ENCODE measurements around the gene ECE1. TPM values are rescaled to one million over a fixed set of nuclear protein-coding genes. Genes with fewer than 3 reads are reported as not detected.

ECE1 gene
- 46.9 and 72.4 TPM in 2 replicates for total RNA-seq (2011; cell fraction: chromatin; rRNA removed; ENCODE audit: low replicate concordance)
- total RNA-seq (2011; cell fraction: nucleolus; rRNA removed): 41.5 and 47.5 TPM in 2 replicates
- total RNA-seq (2011; cell fraction: nucleoplasm; rRNA removed): 38.9 and 42.0 TPM in 2 replicates
- total RNA-seq (2014; rRNA removed) (18.8 and 21.3 TPM in 2 replicates), total RNA-seq (2014; rRNA removed; fragmentation: Illumina TruSeq; extraction: Trizol) (11.0 and 14.5 TPM in 2 replicates), total RNA-seq (2015; rRNA removed; fragmentation: Illumina TruSeq; extraction: Trizol) (5.3 and 6.9 TPM in 2 replicates), total RNA-seq (2021) (31.6 and 34.8 TPM in 2 replicates), polyA plus RNA-seq (2011; rRNA removed) (10.3 and 26.8 TPM in 2 replicates), polyA plus RNA-seq (2014; fragmentation: Illumina TruSeq; extraction: Trizol) (29.7 and 30.8 TPM in 2 replicates), polyA plus RNA-seq (2014; fragmentation: Nextera tagmentation; extraction: Ambion mirVana) (under 1 TPM; 0.56 to 0.61 TPM), polyA plus RNA-seq (2014; rRNA removed) (10.1 and 12.1 TPM in 2 replicates), polyA minus RNA-seq (2011; rRNA and poly(A)+ RNA removed) (9.1 and 14.0 TPM in 2 replicates), Bru-seq, nascent RNA (percentile 60 among the genes with signal in this experiment), BruChase-seq, experiment 1, labeled RNA remaining after a 2-hour chase (percentile 55 among the genes with signal in this experiment), BruChase-seq, experiment 2, labeled RNA remaining after a 6-hour chase (percentile 54 among the genes with signal in this experiment)
- polyA plus RNA-seq (2011; cell fraction: cytosol; rRNA removed): 5.5 and 9.8 TPM in 2 replicates
- polyA plus RNA-seq (2011; cell fraction: nucleus; rRNA removed): 12.7 and 17.7 TPM in 2 replicates
- 20.2 and 46.9 TPM in 2 replicates for polyA plus RNA-seq (2012)
- polyA minus RNA-seq (2011; cell fraction: cytosol; rRNA and poly(A)+ RNA removed): 9.9 and 13.4 TPM in 2 replicates
- polyA minus RNA-seq (2011; cell fraction: nucleus; rRNA and poly(A)+ RNA removed): 9.1 and 11.0 TPM in 2 replicates
- long read RNA-seq, experiment 1, full-length matches to known transcripts: 23 of 77 reads
- long read RNA-seq, experiment 1, partial matches to known transcripts: 10 of 77 reads
- long read RNA-seq, experiment 1, other reads (novel, unspliced or antisense): 44 of 77 reads
- long read RNA-seq, experiment 2, full-length matches to known transcripts: 8 of 30 reads
- long read RNA-seq, experiment 2, partial matches to known transcripts: 7 of 30 reads
- long read RNA-seq, experiment 2, other reads (novel, unspliced or antisense): 15 of 30 reads
- long read RNA-seq, experiment 3, full-length matches to known transcripts: 1 of 11 reads
- long read RNA-seq, experiment 3, partial matches to known transcripts: 3 of 11 reads
- long read RNA-seq, experiment 3, other reads (novel, unspliced or antisense): 7 of 11 reads

DNA sequence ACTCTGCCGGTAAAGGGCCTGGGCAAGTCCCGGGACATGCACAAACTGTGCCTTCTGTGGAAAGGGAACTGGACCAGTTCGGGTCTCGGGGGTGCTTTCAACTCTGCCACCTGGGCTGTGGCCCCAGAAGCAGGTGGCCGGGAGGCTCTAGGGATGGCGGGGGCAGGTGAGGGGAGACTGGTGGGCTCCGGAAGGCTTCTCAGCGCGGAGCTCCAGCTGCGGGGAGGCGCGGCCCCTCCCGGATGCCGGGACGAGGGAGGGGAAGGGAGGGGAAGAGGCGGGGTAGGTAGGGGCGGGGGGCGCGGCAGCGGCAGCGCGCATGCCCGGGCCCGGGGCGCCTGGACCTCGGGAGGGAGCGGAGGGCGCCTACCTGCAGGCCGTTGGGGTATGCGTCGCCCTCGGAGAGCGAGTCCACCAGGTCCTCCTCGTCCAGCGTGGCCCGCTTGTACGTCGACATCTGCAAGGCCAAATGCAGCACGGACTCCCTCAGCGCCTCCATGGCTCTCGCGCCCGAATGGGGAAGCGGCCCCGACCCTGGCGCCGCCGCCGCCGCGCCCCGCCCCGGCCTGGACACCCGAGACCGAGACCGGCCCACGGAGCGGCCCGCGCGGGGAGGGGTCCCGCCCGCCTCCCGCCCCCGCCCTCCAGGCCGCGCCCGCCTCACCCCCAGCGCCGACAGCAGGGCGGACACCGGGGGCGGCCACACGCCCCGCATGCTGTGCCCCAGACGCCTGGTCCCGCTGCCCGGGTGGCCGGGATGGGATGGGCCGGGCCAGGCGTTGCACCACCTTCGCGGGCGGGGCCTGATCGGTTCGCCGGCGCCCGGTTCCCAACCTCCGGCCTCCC lies at the start of gene ECE1:
TSS of gene ECE1 (minus strand) at position 764 of the 846 bp plus-strand sequence. CDS start at position 715, 49 bp downstream.
- ChIA-PET POLR2A (interaction anchor here (0.6 to 1.9 kb wide), 3 partner anchors 18 to 35 kb away, joined by 3 to 4 read pairs (median 3); no protein-coding TSS in a partner anchor), CTCF (ENCODE audit: low intra/inter-chr PET ratio) (no interaction called here)
- WGBS (ENCODE audit: insufficient coverage, low coverage, missing lambda C conversion rate): 69% methylated on average over 25 of the region's 90 CpGs
- TF ChIP-seq HLTF (IDR thresholded peaks at IDR 0.05): no peak
- TF ChIP-seq, protein P1, sequence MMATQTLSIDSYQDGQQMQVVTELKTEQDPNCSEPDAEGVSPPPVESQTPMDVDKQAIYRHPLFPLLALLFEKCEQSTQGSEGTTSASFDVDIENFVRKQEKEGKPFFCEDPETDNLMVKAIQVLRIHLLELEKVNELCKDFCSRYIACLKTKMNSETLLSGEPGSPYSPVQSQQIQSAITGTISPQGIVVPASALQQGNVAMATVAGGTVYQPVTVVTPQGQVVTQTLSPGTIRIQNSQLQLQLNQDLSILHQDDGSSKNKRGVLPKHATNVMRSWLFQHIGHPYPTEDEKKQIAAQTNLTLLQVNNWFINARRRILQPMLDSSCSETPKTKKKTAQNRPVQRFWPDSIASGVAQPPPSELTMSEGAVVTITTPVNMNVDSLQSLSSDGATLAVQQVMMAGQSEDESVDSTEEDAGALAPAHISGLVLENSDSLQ (IDR thresholded peaks at IDR 0.05): no peak
- peak; percentile 42 to 50; a peak in 3 of 4 replicates for TF ChIP-seq NRF1 (conservative IDR thresholded peaks at IDR 0.05 in 1 of 2, IDR thresholded peaks at IDR 0.05 in 1 of 2)
- no peak for TF ChIP-seq RAD51 (IDR thresholded peaks at IDR 0.05; ENCODE audit: borderline replicate concordance, low read depth)
- in situ Hi-C loops (cut with MboI) (no loop called here), intact Hi-C loops (cut with micrococcal nuclease) (no loop called here)
- H3K9me3 ChIP-seq (replicated peaks; ENCODE audit: control insufficient read depth, insufficient read depth, low read depth, low read length): no peaks in the 10 kb centered on the region
- H2AFZ ChIP-seq (ENCODE audit: low read depth, low read length): no peak within 1 kb of the TSS
- no peaks in the 10 kb centered on the region for H3K36me3 ChIP-seq (ENCODE audit: control insufficient read depth, insufficient read depth, low read length)
- no peak within 1 kb of the TSS for H3K9ac ChIP-seq (ENCODE audit: insufficient read depth in 1 of 2, low read depth in 2 of 2, low read length in 2 of 2)
- no TSS peak for BruUV-seq (replicated peaks)
- no peak within 1 kb of the TSS for H3K27ac ChIP-seq (ENCODE audit: extremely low read depth, low read depth, low read length)
- no peak for FAIRE-seq
- peaks cover 4 to 8% of the 10 kb centered on the region in 2 experiments; a peak in 3 of 5 replicates for H3K4me1 ChIP-seq (replicated peaks in 1 of 2; ENCODE audit: control insufficient read depth in 2 of 2, insufficient read depth in 2 of 2, low read length in 2 of 2)
- H4K20me1 ChIP-seq (replicated peaks; ENCODE audit: control insufficient read depth, insufficient read depth, low read length): peaks cover 47% of the 10 kb centered on the region
- no peaks in the 10 kb centered on the region; a peak in 1 of 5 replicates for H3K27me3 ChIP-seq (ENCODE audit: control insufficient read depth in 2 of 2, insufficient read depth in 2 of 2, low read length in 2 of 2)
- no peaks in the 10 kb centered on the region for H3K9me1 ChIP-seq (ENCODE audit: control insufficient read depth, insufficient read depth, low read length)
- H3K79me2 ChIP-seq (ENCODE audit: control insufficient read depth, insufficient read depth, low read length): no peaks in the 10 kb centered on the region
- DNase-seq (ENCODE audit: extremely low read depth in 1 of 4, low spot score in 3 of 4): peak in 2 of 4 experiments; percentile 66 to 68
- ATAC-seq: no peak
- H3K4me3 ChIP-seq: no peak within 1 kb of the TSS
- H3K4me2 ChIP-seq (ENCODE audit: insufficient read depth, low read length): no peak within 1 kb of the TSS
